Measurements from ENCODE around the gene OR1G1. TPM values are rescaled to one million over a fixed set of nuclear protein-coding genes. Genes with fewer than 3 reads are reported as not detected.
"Not testable (repeated sequence)": the region's sequence is repeated elsewhere in the genome, so short reads cannot be mapped to it uniquely, and the experiment has no call there.

OR1G1 gene
- not detected for total RNA-seq
- polyA plus RNA-seq: not detected
- long read RNA-seq, donor 1: 0 reads
- long read RNA-seq, donor 2: 0 reads
- long read RNA-seq, donor 3: 0 reads

GRCh38 chr17:3127451-3127850 is at the start of gene OR1G1:
TSS of gene OR1G1 (minus strand) at chr17:3127551. CDS start at chr17:3127551, 0 bp downstream.
- Histone ChIP-seq H3K4me3 (no peak within 1 kb of the TSS), H3K9me3 (no peaks in the 10 kb centered on the region), H3K4me1 (ENCODE audit: insufficient read depth) (no peaks in the 10 kb centered on the region), H3K27ac (no peak within 1 kb of the TSS), H3K27me3 (no peaks in the 10 kb centered on the region), H3K36me3 (no peaks in the 10 kb centered on the region)
- WGBS, 3 donors: 76 to 85% (median 82%) methylated on average over 2 of the region's 2 CpGs
- intact Hi-C loops (cut with DNase I): no loop called here
- no peak for TF ChIP-seq CTCF (IDR thresholded peaks at IDR 0.05)
- no peak for TF ChIP-seq EP300 (IDR thresholded peaks at IDR 0.05)
- TF ChIP-seq POLR2A (IDR thresholded peaks at IDR 0.05): no peak
- no peak for DNase-seq

GRCh38 chr17:3167574-3167973 is 40.2 kb upstream of the OR1G1 start:
- Histone ChIP-seq H3K27ac (no peak overlapping the region), H3K4me1 (ENCODE audit: insufficient read depth) (no peaks in the 10 kb centered on the region), H3K36me3 (no peaks in the 10 kb centered on the region), H3K27me3 (no peaks in the 10 kb centered on the region), H3K9me3 (peaks cover 0 to 3% of the 10 kb centered on the region in 2 donors), H3K4me3 (no peak overlapping the region)
- 63 to 77% (median 74%) methylated on average over 5 of the region's 5 CpGs for WGBS, 3 donors
- intact Hi-C loops (cut with DNase I): no loop called here
- TF ChIP-seq POLR2A (IDR thresholded peaks at IDR 0.05) (no peak), EP300 (IDR thresholded peaks at IDR 0.05) (no peak), CTCF (IDR thresholded peaks at IDR 0.05) (no peak)
- no peak for DNase-seq

GRCh38 chr17:3157218-3157617 is 29.9 kb upstream of the OR1G1 start:
- H3K27ac ChIP-seq: no peak overlapping the region
- DNase-seq: no peak
- 86 to 88% (median 86%) methylated on average over 1 of the region's 1 CpG for WGBS, 3 donors
- H3K27me3 ChIP-seq: no peaks in the 10 kb centered on the region
- H3K4me3 ChIP-seq: no peak overlapping the region
- no peaks in the 10 kb centered on the region for H3K4me1 ChIP-seq (ENCODE audit: insufficient read depth)
- H3K9me3 ChIP-seq: no peaks in the 10 kb centered on the region
- intact Hi-C loops (cut with DNase I): no loop called here
- no peak for TF ChIP-seq CTCF (IDR thresholded peaks at IDR 0.05)
- no peak for TF ChIP-seq EP300 (IDR thresholded peaks at IDR 0.05)
- TF ChIP-seq POLR2A (IDR thresholded peaks at IDR 0.05): no peak
- H3K36me3 ChIP-seq: no peaks in the 10 kb centered on the region

- H3K27me3 ChIP-seq; H3K4me1 ChIP-seq (ENCODE audit: insufficient read depth); DNase-seq; H3K27ac ChIP-seq; intact Hi-C loops (cut with DNase I); H3K4me3 ChIP-seq; H3K9me3 ChIP-seq; H3K36me3 ChIP-seq: not testable (repeated sequence)
- 78 to 87% (median 80%) methylated on average over 2 to 3 of the region's 3 CpGs for WGBS, 3 donors
These were observed 10.1 kb upstream of the OR1G1 start for GRCh38 chr17:3137494-3137893.

- Histone ChIP-seq H3K27ac (no peak within 1 kb of the TSS), H3K36me3 (no peaks in the 10 kb centered on the region), H3K9me3 (no peaks in the 10 kb centered on the region), H3K27me3 (no peaks in the 10 kb centered on the region), H3K4me3 (no peak within 1 kb of the TSS), H3K4me1 (ENCODE audit: insufficient read depth) (no peaks in the 10 kb centered on the region)
- no peak for TF ChIP-seq EP300 (IDR thresholded peaks at IDR 0.05)
- no peak for TF ChIP-seq POLR2A (IDR thresholded peaks at IDR 0.05)
- no peak for TF ChIP-seq CTCF (IDR thresholded peaks at IDR 0.05)
- intact Hi-C loops (cut with DNase I): no loop called here
- WGBS, 3 donors: 59 to 74% (median 60%) methylated on average over 3 of the region's 3 CpGs
- no peak for DNase-seq
These were observed 23.0 kb downstream of the OR1G1 start, which contains the start of gene OR1D2 for GRCh38 chr17:3104322-3104721. TSS of gene OR1D2 (minus strand) at chr17:3104422. CDS start at chr17:3092996, 11,426 bp downstream.

Other genes with a start within 250 kb of the OR1G1 start
- gene OR1D5, start 63.9 kb downstream of the OR1G1 start, total RNA-seq: not detected
- not detected for gene OR1D5, start 63.9 kb downstream of the OR1G1 start, polyA plus RNA-seq
- not detected for gene OR1D2, start 23.1 kb downstream of the OR1G1 start, total RNA-seq
- gene OR1D2, start 23.1 kb downstream of the OR1G1 start, polyA plus RNA-seq: not detected
- not detected for gene OR1A2, start 70.0 kb upstream of the OR1G1 start, total RNA-seq
- gene OR1A2, start 70.0 kb upstream of the OR1G1 start, polyA plus RNA-seq: not detected
- gene OR1A1, start 80.1 kb upstream of the OR1G1 start, total RNA-seq: not detected
- not detected for gene OR1A1, start 80.1 kb upstream of the OR1G1 start, polyA plus RNA-seq
- gene OR3A1, start 170.8 kb upstream of the OR1G1 start, total RNA-seq: under 1 TPM in 3 of 7 donors, not detected in 4; 0.20 to 0.37 (median 0.35) TPM
- gene OR3A1, start 170.8 kb upstream of the OR1G1 start, polyA plus RNA-seq: under 1 TPM in 1 of 2 donors, not detected in 1; 0.21 TPM

Data from ovary (tissue), 10 donors.